Erythroblast (primary cell): ENCODE measurements around the gene TRIP13.
"Not testable (repeated sequence)": the region's sequence is repeated elsewhere in the genome, so short reads cannot be mapped to it uniquely, and the experiment has no call there.

ENCODE experiments used
- DNase-seq, 2 experiments: peaks; one replicate each; lab custom pipeline; 2025; lab: John Stamatoyannopoulos, UW
- GATA1 ChIP-seq: IDR thresholded peaks from 2 replicates; pipeline ENCODE4 v1.6.1; 2011; ENCODE audit warnings: low read depth, mild to moderate bottlenecking, control low read depth, low read length, moderate library complexity
- POLR2A ChIP-seq: IDR thresholded peaks from 2 replicates; pipeline ENCODE4 v1.6.1; 2011; ENCODE audit warnings: mild to moderate bottlenecking, low read length

The TRIP13 gene

DNA sequence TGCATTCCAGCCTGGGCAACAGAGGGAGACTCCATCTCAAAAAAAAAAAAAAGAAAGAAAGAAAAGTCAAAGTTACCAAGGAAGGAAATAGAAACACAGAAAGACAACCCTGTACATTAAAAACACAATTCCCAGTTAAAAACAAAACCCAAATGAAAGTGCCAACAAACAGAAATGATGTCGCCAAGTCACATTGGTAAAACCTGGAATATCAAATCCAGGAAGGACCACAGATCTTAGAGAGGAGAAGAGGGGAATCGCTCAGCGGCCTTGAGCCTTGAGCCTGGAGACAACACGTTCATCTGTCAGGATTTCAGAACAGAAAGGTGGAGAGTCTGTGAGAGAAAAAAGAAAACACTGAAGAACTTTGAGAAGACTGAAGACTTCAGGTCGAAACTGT is 40.7 kb upstream of the TRIP13 start:
- DNase-seq = no peak
- TF ChIP-seq GATA1 (no peak), POLR2A (no peak)

DNA sequence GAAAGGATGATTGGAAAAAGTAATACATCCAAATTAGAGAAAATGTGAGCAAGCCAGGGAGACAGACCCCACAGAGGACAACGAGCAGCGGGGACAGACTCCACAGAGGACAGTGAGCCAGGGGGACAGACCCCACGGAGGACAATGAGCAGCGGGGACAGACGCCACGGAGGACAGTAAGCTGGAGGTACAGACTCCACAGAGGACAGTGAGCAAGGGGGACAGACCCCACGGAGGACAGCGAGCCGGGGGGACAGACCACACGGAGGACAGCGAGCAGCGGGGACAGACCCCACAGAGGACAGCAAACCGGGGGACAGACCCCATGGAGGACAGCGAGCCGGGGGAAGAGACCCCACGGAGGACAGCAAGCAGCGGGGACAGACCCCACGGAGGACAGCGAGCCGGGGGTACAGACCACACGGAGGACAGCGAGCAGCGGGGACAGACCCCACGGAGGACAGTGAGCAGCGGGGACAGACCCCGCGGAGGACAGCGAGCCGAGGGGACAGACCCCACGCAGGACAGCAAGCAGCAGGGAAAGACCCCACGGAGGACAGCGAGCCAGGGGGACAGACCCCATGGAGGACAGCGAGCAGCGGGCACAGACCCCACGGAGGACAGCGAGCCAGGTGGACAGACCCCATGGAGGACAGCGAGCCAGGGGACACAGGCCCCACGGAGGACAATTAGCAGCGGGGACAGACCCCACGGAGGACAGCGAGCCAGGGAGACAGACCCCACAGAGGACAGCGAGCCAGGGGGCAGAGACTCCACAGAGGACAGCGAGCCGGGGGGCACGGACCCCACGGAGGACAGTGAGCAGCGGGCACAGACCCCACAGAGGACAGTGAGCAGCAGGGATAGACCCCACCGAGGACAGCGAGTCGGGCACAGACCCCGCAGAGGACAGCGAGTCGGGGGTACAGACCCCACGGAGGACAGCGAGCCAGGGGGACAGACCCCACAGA is 40.0 kb upstream of the TRIP13 start:
- TF ChIP-seq POLR2A = no peak
- no peak for TF ChIP-seq GATA1
- no peak for DNase-seq

DNA sequence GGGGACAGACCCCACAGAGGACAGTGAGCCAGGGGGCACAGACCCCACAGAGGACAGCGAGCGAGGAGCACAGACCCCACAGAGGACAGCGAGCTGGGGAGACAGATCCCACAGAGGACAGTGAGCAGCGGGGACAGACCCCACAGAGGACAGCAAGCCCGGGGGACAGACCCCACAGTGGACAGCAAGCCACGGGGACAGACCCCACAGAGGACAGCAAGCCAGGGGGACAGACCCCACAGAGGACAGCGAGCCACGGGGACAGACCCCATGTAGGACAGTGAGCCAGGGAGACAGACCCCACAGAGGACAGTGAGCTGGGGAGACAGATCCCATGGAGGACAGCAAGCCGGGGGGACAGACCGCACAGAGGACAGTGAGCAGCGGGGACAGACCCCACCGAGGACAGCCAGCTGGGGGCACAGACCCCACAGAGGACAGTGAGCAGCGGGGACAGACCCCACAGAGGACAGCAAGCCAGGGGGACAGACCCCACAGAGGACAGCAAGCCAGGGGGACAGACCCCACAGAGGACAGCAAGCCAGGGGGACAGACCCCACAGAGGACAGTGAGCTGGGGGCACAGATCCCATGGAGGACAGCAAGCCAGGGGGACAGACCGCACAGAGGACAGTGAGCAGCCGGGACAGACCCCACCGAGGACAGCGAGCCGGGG is 39.1 kb upstream of the TRIP13 start:
- not testable (repeated sequence) for DNase-seq

DNA sequence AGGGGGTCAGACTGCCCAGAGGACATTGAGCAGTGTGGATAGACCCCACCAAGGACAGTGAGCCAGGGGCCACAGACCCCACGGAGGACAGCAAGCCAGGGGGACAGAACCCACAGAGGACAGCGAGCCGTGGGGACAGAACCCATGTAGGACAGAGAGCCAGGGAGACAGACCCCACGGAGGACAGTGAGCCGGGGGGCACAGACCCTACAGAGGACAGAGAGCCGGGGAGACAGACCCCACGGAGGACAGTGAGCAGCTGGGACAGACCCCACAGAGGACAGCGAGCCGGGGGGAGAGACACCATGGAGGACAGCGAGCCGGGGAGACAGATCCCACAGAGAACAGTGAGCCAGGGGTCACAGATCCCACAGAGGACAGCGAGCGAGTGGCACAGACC is 38.5 kb upstream of the TRIP13 start:
- TF ChIP-seq GATA1 (no peak), POLR2A (no peak)

DNA sequence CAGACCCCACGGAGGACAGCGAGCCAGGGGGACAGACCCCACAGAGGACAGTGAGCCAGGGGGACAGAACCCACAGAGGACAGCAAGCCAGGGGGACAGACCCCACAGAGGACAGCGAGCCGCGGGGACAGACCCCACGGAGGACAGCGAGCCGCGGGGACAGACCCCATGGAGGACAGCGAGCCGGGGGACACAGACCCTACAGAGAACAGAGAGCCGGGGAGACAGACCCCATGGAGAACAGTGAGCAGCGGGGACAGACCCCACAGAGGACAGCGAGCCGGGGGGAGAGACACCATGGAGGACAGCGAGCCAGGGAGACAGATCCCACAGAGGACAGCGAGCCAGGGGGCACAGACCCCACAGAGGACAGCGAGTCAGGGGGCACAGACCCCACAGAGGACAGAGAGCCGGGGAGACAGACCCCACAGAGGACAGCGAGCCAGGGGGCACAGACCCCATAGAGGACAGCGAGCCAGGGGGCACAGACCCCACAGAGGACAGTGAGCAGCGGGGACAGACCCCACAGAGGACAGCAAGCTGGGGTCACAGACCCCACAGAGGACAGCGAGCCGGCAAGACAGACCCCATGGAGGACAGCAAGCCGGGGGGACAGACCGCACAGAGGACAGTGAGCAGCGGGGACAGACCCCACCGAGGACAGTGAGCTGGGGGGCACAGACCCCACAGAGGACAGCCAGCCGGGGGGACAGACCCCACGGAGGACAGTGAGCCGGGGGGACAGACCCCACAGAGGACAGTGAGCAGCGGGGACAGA is 37.5 kb upstream of the TRIP13 start:
- TF ChIP-seq POLR2A (no peak), GATA1 (no peak)
- DNase-seq = no peak

More for the DNA sequence above, 38.5 kb upstream of the TRIP13 start:
- DNase-seq = no peak

DNA sequence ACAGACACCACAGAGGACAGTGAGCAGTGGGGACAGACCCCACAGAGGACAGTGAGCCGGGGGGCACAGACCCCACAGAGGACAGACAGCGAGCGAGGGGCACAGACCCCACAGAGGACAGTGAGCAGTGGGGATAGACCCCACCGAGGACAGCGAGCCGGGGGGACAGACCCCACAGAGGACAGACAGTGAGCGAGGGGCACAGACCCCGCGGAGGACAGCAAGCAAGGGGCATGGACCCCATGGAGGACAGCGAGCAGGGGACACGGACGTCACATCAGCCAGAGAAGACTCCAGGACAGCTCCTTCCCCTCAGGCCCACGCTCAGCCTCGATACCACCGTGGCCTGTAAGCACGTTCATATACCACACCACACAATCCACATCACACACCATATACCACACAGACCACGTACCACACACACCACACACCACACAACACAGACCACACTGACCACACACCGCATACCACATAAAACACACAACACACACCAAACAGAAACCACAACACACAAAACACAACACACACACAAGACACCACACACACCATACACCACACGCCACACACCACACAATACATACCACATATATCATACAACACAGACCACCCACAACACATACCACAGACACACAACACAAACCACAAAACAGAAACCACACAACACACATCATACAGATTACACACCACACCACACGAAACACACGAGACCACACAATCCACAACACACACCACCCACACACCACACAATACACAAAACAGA is 36.7 kb upstream of the TRIP13 start:
- TF ChIP-seq GATA1 = no peak
- TF ChIP-seq POLR2A = no peak
- peak in 1 of 2 experiments; percentile 36 for DNase-seq

DNA sequence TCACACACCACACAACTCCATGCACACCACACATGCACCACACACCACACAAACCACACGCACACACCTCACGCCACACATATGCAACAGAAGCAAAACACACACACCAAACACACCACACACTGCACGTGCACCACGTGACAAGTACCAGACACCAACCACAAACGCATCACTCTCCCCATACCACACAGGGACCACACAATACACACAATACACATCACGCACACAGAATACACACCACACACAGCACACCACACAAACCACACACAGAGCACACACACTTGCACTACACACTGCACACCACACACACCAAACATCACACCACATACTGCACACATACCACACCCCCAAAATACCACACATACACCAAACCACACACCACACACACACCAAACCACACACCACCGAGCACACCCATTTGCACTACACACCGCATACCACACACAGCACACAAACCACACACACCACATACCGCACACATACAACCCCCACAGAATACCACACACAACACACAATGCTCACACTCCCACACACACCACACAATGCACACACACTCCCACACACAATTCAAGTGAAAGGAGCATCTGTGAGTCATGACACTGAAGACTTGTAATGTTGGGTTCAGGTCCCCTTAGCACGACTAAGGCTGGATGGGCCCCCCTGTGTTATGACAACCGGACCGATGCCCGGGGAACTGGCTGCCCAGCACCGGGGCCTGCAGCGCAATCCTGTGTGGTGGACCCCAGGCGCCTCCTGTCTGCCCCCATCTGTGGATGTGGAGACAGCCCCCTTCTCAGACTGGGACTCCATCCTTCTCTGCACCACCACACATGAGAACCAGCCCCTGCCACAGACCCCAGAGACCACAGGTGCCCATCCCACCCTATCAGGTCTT is 35.9 kb upstream of the TRIP13 start:
- DNase-seq = no peak
- no peak for TF ChIP-seq GATA1
- no peak for TF ChIP-seq POLR2A

DNA sequence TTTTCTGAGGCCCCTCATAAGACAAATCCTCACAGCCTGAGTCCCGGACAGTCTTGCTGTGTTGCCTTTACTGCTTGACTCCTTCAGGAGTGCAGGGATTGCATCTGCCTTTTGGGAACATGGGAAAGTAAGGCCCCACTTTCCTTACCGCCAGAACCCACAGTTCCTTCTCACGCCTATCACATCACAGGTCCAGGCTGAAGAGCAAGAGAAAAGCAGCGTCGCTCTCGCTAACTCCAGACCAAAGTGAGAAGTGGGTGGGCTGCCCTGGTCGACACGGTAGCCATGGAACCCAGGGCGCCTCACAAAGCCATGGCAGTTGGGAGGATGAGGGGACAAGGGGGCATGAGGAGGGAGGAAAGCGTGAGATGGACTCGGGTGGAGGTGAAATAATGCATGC is 34.0 kb upstream of the TRIP13 start:
- DNase-seq = no peak
- TF ChIP-seq POLR2A (no peak), GATA1 (no peak)

DNA sequence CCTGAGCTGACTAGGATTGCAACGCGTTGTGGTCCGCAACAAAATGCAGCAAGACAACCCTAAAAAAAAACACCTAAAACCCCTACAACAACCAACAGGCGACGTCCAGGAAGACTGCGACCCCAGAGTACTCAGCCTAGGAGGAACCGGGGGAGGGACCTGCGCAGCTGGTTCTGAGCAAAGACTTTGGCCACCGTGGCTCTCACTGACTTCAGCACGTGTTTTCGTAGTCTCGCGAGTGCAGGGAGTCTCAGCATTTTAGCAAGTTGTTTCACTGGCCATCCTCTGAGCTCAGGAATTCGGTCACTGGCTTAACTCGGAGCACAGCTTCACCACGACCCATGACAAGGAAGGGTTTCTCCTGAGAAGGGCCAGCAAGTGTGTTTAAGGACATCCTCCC is 33.3 kb upstream of the TRIP13 start:
- DNase-seq = no peak
- TF ChIP-seq POLR2A (no peak), GATA1 (no peak)

DNA sequence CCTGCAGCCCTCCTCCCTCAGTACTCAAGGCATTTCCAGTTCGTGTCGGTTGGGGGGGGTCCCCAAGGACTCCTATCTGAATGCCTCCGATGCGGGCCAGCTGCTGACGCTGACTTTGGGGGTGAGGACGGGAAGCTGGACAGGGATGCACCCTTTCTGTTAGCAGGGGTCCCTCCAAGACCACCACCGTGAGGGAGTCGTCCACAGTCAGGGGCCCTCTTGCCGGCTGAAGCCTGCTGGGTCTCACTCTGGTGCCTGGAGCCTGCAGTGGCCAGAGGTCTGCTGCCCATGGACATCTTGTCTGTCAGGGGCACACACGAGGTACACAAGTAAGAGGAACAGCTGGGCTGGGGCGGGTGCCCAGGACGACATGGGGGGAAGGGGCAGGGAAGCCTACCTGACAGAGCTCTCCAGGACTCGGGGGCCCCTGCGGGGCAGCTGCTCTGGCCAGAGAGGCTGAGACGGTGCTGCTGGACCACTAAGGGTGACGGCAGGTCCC is 32.8 kb upstream of the TRIP13 start:
- no peak for TF ChIP-seq POLR2A
- TF ChIP-seq GATA1 = no peak
- no peak for DNase-seq

DNA sequence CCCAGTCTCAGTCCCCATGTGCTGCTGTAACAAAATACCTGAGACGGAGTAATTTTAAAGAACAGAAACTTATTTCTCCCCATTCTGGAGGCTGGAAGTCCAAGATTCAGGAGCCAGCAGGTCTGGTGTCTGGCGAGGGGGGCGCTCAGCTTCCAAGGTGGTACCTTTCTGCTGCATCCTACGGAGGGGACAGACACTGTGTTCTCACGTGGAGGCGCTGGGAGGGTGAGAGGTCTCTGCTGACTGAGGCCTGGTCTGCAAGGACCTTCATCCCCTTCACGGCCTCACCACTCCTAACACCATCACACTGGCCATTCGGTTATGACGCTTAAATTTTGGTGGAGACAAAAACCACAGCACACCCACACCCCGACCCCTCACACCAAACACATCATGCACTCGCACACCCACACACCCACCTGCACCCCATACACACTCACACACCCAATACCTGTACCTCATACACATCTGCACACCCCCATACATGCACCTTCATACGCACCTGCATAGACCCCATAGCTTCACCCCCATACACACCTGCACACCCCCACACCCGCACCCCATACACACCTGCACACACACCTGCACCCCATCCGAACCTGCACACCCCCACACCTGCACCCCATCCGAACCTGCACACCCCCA is 32.1 kb upstream of the TRIP13 start:
- no peak for DNase-seq
- no peak for TF ChIP-seq POLR2A
- no peak for TF ChIP-seq GATA1
